ENCODE data around the gene MOB2.

MOB2 gene

DNA sequence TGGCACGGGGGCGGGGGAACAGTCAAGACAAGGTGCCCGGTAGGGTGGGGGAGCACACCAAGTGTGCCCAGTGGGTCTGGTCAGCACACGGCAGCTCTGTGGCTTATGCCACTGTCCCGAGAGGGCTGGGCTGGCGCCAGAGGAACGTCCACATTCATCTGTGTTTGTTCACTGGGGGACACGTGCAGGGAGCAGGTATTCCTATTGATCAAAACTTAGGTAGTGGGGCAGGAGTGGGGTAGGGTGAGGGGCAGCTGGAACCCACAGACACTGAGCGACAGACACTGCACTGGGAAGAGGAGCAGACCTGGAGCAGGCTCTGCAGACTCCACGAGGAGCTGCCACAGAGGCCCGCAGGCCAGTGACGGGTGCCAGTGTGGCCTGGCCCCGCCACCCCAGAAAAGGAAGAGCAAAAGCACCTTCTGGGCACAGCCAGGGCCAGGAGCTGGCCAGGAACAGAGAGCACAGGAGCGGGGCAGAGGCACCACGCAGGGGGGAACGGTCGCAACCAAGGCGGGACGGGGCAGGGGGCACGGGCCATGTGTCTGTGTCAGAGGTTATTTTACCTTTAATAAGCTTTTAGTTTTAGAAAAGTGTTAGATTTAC lies 2.1 kb upstream of the MOB2 start:
- Histone ChIP-seq H3K4me1 (ENCODE audit: control insufficient read depth, low read depth, low read length) (no peaks in the 10 kb centered on the region), H3K27ac (ENCODE audit: low read length) (no peak overlapping the region), H3K4me3 (ENCODE audit: low read length) (no peak overlapping the region), H3K27me3 (ENCODE audit: control insufficient read depth, insufficient read depth, low read length) (no peaks in the 10 kb centered on the region), H3K36me3 (ENCODE audit: control insufficient read depth, low read depth, low read length) (no peaks in the 10 kb centered on the region), H3K9me3 (ENCODE audit: control insufficient read depth, low read depth, low read length) (no peaks in the 10 kb centered on the region), H3K9ac (ENCODE audit: low read length) (no peak overlapping the region)

DNA sequence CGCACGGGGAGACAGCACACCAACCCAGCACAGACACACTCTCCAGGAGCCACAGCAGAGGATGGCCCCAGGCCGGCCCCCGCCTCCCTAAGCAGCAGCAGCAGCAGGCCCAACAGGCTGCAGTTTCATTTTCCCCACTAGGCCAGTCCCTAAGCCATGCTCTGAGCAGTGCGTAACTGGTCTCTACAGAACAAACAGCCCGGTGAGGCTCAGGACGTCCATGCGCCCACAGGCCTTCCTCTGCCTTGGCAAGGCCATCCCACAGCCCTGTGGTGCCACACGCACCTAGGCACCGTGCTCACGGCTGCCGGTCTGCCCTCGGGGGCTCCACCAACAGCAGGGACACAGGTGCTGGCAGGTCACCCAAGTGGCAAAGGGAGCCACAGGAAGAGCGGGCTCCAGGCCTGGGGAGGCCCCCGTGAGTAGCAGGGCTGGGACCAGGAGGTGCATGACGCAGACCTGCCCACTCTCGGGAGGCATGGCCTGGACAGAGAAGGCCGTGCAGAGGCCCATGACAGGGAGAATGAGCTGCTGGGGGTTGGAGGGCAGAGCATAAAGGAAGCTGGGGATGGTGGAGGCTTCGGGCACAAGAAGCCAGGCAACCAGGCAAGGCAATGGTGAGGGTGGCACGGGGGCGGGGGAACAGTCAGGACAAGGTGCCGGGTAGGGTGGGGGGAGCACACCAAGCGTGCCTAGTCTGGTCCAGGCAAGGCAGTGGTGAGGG lies 1.4 kb upstream of the MOB2 start:
- Histone ChIP-seq H3K9me3 (ENCODE audit: control insufficient read depth, low read depth, low read length) (no peaks in the 10 kb centered on the region), H3K36me3 (ENCODE audit: control insufficient read depth, low read depth, low read length) (no peaks in the 10 kb centered on the region), H3K27me3 (ENCODE audit: control insufficient read depth, insufficient read depth, low read length) (no peaks in the 10 kb centered on the region), H3K27ac (ENCODE audit: low read length) (no peak overlapping the region), H3K4me1 (ENCODE audit: control insufficient read depth, low read depth, low read length) (no peaks in the 10 kb centered on the region), H3K9ac (ENCODE audit: low read length) (no peak overlapping the region), H3K4me3 (ENCODE audit: low read length) (no peak overlapping the region)

DNA sequence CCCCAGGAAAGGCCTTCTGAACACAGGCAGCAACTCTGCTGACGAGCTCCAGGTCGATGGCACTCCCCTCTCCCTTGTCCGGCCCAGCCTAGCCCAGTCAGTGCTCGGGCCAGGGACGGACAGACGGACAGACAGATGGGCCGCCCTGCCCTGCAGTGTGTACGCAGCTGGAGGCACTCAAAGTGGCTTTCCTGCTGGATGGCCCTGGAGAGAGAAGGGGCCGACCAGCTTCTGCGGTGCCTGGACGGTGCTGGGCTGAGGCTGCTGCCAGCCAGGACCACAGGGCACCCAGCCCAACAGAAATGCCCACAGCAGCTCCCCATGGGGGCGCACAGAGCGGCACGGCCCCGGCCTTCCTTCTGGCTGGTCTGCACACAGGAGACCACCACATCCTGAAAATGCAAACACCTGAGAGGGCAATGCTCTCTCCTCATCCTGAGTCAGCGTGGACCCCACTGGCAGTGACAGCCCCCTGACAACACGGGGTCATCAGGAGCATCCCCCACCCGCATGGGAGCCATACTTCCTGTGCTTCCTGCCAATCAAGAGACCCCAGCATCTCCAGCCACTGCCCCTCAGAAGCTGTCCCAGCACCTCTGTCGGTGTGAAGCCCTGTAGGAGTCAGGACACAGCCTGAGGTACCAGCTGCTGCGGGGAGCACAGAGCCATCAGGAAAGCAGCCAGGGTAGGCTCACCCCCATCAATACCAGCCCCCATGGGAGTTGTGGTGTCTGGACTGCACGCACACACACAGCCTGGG lies 692 bp upstream of the MOB2 start:
- H3K4me3 ChIP-seq (ENCODE audit: low read length), result no peak overlapping the region
- H3K27ac ChIP-seq (ENCODE audit: low read length), result no peak overlapping the region
- no peaks in the 10 kb centered on the region for H3K36me3 ChIP-seq (ENCODE audit: control insufficient read depth, low read depth, low read length)
- H3K27me3 ChIP-seq (ENCODE audit: control insufficient read depth, insufficient read depth, low read length), result no peaks in the 10 kb centered on the region
- no peaks in the 10 kb centered on the region for H3K4me1 ChIP-seq (ENCODE audit: control insufficient read depth, low read depth, low read length)
- no peak overlapping the region for H3K9ac ChIP-seq (ENCODE audit: low read length)
- H3K9me3 ChIP-seq (ENCODE audit: control insufficient read depth, low read depth, low read length), result no peaks in the 10 kb centered on the region

DNA sequence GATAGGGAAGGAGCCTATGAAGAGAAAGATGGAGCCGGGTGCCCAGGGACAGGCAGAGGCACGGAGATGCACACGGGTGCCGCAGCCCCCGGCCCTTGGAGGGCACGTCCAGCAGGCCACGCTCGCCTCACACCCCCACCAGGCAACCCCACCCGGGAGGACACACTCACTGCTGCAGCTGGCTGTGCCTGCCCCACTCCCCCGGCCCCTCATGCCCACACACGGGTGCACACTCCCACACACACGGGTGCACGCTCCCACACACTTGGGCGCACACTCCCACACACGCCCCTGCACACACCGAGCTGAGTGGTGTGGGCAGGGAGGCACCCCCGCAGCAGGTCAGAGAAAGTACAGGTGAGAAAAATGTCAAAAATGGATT lies 1.1 kb downstream of the MOB2 start:
- no peaks in the 10 kb centered on the region for H3K27me3 ChIP-seq (ENCODE audit: control insufficient read depth, insufficient read depth, low read length)
- H3K27ac ChIP-seq (ENCODE audit: low read length), result no peak overlapping the region
- no peak overlapping the region for H3K9ac ChIP-seq (ENCODE audit: low read length)
- no peaks in the 10 kb centered on the region for H3K36me3 ChIP-seq (ENCODE audit: control insufficient read depth, low read depth, low read length)
- H3K4me3 ChIP-seq (ENCODE audit: low read length), result no peak overlapping the region
- no peaks in the 10 kb centered on the region for H3K9me3 ChIP-seq (ENCODE audit: control insufficient read depth, low read depth, low read length)
- no peaks in the 10 kb centered on the region for H3K4me1 ChIP-seq (ENCODE audit: control insufficient read depth, low read depth, low read length)

DNA sequence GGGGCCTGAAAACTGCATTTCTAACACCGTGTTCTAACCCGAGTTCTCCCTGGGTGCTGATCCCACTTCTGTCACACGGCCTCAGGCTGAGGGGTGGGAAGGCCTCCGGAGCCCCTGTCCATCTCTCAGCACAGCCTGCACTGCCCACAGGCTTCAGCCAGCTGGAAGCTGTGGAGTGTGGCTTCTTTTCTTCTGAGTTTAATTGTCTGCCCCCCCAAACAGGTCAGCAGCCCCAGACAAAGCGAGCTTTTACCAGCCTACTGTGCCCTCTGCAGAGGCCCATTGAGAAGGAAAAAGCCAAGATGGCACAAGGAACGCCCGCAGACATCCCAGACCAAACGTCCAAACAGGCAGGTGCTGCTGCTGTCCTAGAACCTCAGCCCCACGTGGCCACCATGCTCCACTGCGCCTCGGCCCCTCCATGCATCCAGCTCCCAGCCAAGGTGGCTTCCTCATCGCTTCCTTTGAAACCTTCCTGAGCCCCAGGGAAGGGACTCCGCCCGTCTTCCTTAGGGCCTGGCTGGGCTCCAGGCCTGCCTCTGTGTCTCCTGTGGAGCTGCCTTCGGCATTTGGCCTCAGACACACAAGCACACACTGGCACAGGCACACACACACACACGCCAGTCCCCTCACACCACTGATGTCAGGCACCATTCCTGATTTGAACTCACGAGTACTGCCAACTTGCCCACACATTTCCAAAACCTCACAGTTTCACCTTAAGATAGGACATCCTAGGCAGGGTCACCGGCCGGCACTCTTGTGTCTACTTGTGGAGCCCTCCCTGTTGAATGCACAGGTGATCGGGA lies 1.7 kb downstream of the MOB2 start:
- Histone ChIP-seq H3K4me3 (ENCODE audit: low read length) (no peak overlapping the region), H3K9me3 (ENCODE audit: control insufficient read depth, low read depth, low read length) (no peaks in the 10 kb centered on the region), H3K9ac (ENCODE audit: low read length) (no peak overlapping the region), H3K36me3 (ENCODE audit: control insufficient read depth, low read depth, low read length) (no peaks in the 10 kb centered on the region), H3K4me1 (ENCODE audit: control insufficient read depth, low read depth, low read length) (no peaks in the 10 kb centered on the region), H3K27ac (ENCODE audit: low read length) (no peak overlapping the region), H3K27me3 (ENCODE audit: control insufficient read depth, insufficient read depth, low read length) (no peaks in the 10 kb centered on the region)

DNA sequence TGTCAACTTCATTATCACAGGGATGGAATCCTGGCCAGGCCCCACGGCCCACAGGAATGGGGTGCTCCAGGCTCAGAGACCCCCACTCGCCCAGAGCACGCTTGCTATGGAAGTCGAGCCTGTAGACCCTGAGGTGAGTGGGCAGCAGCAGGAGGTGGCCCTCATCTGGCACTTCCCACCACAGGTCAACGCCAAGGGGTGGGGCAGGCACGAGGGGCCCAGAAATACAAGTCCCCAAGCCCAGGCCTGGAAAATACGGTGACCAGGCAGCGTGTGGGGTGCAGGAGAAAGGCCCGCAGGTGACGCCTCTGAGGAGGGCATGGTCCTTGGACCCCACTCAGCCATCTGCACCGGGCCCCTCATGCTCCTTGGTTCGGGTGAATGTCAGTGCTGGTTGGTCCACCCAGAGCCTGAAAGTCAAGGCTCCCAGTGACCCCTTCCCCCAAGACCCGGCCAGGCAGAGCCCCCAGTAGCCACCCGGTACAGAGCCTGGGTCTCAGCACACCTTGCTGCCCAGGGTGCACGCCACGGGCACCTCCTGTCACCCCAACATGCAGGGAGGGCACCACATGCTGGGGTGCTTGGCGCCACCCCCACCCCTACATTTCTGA lies 2.4 kb downstream of the MOB2 start:
- H3K9ac ChIP-seq (ENCODE audit: low read length), result no peak overlapping the region
- H3K4me1 ChIP-seq (ENCODE audit: control insufficient read depth, low read depth, low read length), result no peaks in the 10 kb centered on the region
- H3K9me3 ChIP-seq (ENCODE audit: control insufficient read depth, low read depth, low read length), result no peaks in the 10 kb centered on the region
- H3K27ac ChIP-seq (ENCODE audit: low read length), result no peak overlapping the region
- H3K27me3 ChIP-seq (ENCODE audit: control insufficient read depth, insufficient read depth, low read length), result no peaks in the 10 kb centered on the region
- no peak overlapping the region for H3K4me3 ChIP-seq (ENCODE audit: low read length)
- H3K36me3 ChIP-seq (ENCODE audit: control insufficient read depth, low read depth, low read length), result no peaks in the 10 kb centered on the region

DNA sequence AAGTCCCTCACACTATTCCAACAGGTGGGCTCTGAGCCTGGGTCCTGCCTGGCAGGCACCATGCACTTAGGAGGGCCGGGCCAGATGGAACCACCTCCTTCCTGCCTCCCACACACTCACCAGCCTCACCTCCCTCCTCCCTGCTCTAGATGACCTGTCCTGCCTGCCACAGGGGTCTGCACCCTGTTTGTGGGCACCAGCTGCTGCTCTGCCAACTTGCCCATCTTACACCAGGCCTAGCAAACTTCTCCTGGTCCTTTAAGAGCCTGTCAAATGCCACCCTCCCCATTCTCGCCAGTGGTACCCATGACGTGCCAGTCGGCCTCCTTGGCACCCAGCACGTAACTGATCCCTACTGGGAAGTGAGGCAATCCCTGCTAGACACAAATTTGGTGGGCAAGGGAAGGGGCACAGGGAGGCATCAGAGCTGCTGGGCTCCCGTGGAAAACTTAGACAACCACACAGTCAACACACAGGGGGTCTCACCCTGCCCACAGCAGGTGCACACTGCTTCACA lies 3.1 kb downstream of the MOB2 start:
- no peaks in the 10 kb centered on the region for H3K4me1 ChIP-seq (ENCODE audit: control insufficient read depth, low read depth, low read length)

DNA sequence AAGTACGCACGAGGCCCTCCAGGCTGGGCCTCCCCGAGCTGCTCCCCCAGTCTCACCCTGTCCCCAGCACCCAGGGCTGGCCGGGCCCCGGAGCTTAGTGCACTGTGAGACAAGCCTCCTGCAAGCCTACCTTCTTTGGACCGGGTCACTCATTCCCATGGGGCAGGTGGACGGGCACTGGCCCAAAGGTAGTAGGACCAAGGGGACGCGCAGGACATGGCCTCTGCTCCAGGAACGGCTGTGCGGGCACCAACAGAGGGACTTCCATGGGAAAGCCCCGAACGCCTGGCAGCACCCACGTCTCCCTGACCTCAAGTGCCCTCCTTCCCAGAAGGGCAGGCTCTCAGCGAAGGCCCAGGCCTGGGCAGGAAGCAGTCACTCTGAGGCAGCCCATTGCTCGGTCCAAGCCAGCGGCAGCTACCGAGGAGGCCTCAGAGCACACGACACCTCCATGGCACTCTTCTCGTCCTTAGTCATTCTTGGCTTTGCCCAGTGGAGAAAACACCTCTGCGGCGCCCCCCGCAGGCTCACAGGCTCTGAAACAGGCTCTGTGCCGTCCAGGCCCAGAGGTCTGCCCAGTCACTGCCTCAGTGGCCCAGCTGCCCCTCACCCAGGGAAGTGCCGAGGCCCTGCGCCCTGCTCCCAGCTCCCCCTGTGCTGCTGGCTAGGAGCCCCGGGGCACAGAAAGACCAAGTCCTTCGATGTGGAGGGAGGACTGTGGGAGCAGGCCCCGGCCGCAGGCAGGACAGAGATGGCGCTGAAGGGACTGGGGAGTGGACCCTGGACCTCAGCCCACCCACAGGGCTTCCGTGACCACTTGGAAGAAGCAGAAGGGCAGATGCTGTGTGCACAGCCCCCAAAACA lies 3.8 kb downstream of the MOB2 start:
- no peak overlapping the region for H3K9ac ChIP-seq (ENCODE audit: low read length)
- H3K4me1 ChIP-seq (ENCODE audit: control insufficient read depth, low read depth, low read length), result no peaks in the 10 kb centered on the region
- H3K27ac ChIP-seq (ENCODE audit: low read length), result no peak overlapping the region
- H3K36me3 ChIP-seq (ENCODE audit: control insufficient read depth, low read depth, low read length), result no peaks in the 10 kb centered on the region
- H3K27me3 ChIP-seq (ENCODE audit: control insufficient read depth, insufficient read depth, low read length), result no peaks in the 10 kb centered on the region
- H3K4me3 ChIP-seq (ENCODE audit: low read length), result no peak overlapping the region
- no peaks in the 10 kb centered on the region for H3K9me3 ChIP-seq (ENCODE audit: control insufficient read depth, low read depth, low read length)

More for the DNA sequence above, 3.1 kb downstream of the MOB2 start:
- Histone ChIP-seq H3K9ac (ENCODE audit: low read length) (no peak overlapping the region), H3K4me3 (ENCODE audit: low read length) (no peak overlapping the region), H3K36me3 (ENCODE audit: control insufficient read depth, low read depth, low read length) (no peaks in the 10 kb centered on the region), H3K27ac (ENCODE audit: low read length) (no peak overlapping the region), H3K27me3 (ENCODE audit: control insufficient read depth, insufficient read depth, low read length) (no peaks in the 10 kb centered on the region), H3K9me3 (ENCODE audit: control insufficient read depth, low read depth, low read length) (no peaks in the 10 kb centered on the region)

DNA sequence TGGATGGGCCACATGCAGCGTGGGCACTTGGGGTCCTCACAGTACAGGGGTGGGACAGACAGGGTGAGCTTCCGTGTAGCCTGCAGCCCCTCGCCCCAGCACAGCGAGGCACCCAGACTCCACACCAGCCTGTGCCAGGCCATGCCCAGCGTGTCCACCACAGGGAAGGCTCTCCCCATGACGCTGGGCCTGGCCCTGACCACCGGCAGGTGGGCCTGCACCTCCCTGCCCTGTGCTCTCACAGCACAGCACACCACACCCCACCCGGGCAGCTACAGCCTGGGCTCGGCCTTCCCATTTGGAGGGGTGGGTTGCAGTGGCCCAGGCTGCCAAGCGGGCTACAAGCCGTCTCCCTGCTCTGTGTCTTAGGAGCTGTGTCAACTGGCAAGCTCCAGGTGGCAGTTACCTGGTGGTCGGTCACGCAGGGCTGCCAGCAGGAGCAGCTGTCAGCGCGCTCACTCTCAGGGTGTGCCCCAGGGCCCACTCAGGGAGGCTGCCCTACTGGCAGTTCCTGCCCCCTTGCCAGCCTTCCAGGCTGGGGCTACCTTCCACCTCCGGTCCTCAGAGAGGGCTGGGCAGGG lies 4.6 kb downstream of the MOB2 start:
- no peaks in the 10 kb centered on the region for H3K9me3 ChIP-seq (ENCODE audit: control insufficient read depth, low read depth, low read length)
- no peak overlapping the region for H3K4me3 ChIP-seq (ENCODE audit: low read length)
- H3K9ac ChIP-seq (ENCODE audit: low read length), result no peak overlapping the region
- H3K36me3 ChIP-seq (ENCODE audit: control insufficient read depth, low read depth, low read length), result no peaks in the 10 kb centered on the region
- no peaks in the 10 kb centered on the region for H3K4me1 ChIP-seq (ENCODE audit: control insufficient read depth, low read depth, low read length)
- no peaks in the 10 kb centered on the region for H3K27me3 ChIP-seq (ENCODE audit: control insufficient read depth, insufficient read depth, low read length)
- H3K27ac ChIP-seq (ENCODE audit: low read length), result no peak overlapping the region

DNA sequence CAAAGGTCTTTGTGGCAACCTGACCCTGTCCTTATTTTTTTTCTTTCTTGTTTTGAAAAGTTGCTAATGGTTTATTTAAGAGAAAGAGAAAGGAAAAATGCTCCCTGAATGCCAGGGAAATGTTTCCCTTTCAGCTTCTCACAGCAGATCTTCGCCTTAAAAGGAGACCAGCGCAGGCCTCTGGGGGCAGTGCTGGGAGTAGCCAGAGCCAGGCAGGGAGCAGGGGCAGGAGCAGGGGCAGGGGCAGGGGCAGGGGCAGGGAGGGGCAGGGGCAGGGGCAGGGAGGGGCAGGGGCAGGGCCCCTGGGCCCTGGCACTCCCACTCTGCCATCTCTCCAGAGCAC lies 5.1 kb downstream of the MOB2 start:
- Histone ChIP-seq H3K36me3 (ENCODE audit: control insufficient read depth, low read depth, low read length) (no peaks in the 10 kb centered on the region), H3K9me3 (ENCODE audit: control insufficient read depth, low read depth, low read length) (no peaks in the 10 kb centered on the region), H3K9ac (ENCODE audit: low read length) (no peak overlapping the region), H3K4me3 (ENCODE audit: low read length) (no peak overlapping the region), H3K27ac (ENCODE audit: low read length) (no peak overlapping the region), H3K27me3 (ENCODE audit: control insufficient read depth, insufficient read depth, low read length) (no peaks in the 10 kb centered on the region), H3K4me1 (ENCODE audit: control insufficient read depth, low read depth, low read length) (no peaks in the 10 kb centered on the region)
